ENCODE measurements around the gene CAPZB. TPM values are rescaled to one million over a fixed set of nuclear protein-coding genes. Genes with fewer than 3 reads are reported as not detected.

The CAPZB gene
- total RNA-seq, 3 donors from 2014 or later (not counting 1 experiment from before 2014, with no cell fraction given): 369 to 393 (median 375) TPM

DNA sequence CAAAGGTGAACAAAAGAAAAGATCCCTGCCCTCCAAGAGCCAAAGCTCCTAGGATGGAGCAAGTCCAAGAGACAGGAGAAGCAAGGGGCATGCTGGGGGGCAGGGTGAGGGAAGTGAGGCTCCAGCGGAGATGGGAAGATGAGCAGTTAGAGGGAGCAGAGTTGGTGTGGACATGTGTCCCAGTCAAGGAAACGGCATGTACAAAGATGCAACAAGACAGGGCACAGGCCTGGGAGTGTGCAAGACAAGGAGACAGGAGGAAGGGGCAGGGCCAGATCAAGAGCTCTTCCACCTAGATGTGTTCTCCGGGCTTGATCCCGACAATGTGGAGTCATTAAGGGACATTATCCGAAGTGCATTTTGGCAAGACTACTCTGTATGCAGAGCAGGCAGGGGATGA lies 82.1 kb downstream of the CAPZB start:
- no peaks in the 10 kb centered on the region for H3K9me3 Mint-ChIP-seq
- no peak overlapping the region for H3K4me3 ChIP-seq (ENCODE audit: low read length)
- H3K36me3 ChIP-seq (ENCODE audit: control insufficient read depth, insufficient read depth, low read length): peaks cover 7% of the 10 kb centered on the region
- H3K27ac ChIP-seq (ENCODE audit: low read length): no peak overlapping the region
- H3K4me1 Mint-ChIP-seq: peaks cover 75 to 89% of the 10 kb centered on the region in 2 donors
- no peak for ATAC-seq
- DNase-seq: no peak
- peak overlapping the region; percentile 55 to 63 for H3K27ac Mint-ChIP-seq
- H3K9me3 ChIP-seq (ENCODE audit: control insufficient read depth, insufficient read depth, low read length): no peaks in the 10 kb centered on the region
- H3K4me1 ChIP-seq (ENCODE audit: control insufficient read depth, insufficient read depth, low read length): peaks cover 25% of the 10 kb centered on the region
- no peak overlapping the region for H3K4me3 Mint-ChIP-seq
- no peaks in the 10 kb centered on the region for H3K27me3 Mint-ChIP-seq (ENCODE audit: low read depth in 2 of 2)
- TF ChIP-seq, protein P1, sequence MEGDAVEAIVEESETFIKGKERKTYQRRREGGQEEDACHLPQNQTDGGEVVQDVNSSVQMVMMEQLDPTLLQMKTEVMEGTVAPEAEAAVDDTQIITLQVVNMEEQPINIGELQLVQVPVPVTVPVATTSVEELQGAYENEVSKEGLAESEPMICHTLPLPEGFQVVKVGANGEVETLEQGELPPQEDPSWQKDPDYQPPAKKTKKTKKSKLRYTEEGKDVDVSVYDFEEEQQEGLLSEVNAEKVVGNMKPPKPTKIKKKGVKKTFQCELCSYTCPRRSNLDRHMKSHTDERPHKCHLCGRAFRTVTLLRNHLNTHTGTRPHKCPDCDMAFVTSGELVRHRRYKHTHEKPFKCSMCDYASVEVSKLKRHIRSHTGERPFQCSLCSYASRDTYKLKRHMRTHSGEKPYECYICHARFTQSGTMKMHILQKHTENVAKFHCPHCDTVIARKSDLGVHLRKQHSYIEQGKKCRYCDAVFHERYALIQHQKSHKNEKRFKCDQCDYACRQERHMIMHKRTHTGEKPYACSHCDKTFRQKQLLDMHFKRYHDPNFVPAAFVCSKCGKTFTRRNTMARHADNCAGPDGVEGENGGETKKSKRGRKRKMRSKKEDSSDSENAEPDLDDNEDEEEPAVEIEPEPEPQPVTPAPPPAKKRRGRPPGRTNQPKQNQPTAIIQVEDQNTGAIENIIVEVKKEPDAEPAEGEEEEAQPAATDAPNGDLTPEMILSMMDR (IDR thresholded peaks at IDR 0.05): no peak
- intact Hi-C loops (cut with micrococcal nuclease): no loop called here
- H3K36me3 Mint-ChIP-seq: no peaks in the 10 kb centered on the region
- 97% methylated on average over 5 of the region's 5 CpGs for WGBS (ENCODE audit: insufficient coverage)
- no peaks in the 10 kb centered on the region for H3K27me3 ChIP-seq (ENCODE audit: control insufficient read depth, insufficient read depth, low read length)

DNA sequence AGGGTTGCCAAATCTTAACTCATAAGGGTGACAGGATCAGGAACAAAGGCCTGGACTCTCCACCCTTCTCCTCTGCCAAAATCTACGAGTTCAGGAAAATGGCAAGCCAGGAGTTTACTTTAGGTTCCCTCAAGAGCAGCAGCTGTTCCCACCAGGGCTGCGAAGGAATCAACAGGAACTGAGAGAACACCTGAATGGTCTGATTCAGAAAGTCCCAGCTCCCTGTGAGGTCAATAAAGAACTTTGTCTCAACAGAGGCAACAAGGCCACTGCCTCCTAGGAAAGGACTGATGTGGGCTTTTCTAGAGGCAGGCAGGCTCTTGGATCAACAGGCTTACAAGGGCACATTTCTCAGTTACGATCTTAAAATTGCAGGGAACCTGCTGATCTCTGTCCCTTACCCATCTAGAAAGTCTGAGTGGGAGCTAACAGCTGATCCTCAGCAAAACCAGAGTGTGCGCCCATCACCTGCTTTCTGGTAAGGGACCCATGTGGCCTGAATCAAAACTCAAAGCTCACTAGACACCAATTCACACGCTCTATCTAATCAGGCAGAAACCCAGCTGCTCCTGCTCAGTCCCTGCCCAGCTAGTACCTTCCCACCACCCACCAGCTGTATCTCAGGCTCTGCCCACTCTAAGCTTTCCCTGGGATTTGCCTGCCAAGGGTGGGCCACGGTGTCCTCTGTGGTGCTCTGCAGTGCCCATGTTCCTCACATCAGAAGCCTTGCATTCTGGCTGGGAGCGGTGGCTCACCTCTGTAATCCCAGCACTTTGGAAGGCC lies 83.1 kb downstream of the CAPZB start:
- Histone ChIP-seq H3K9me3 (ENCODE audit: control insufficient read depth, insufficient read depth, low read length) (no peaks in the 10 kb centered on the region), H3K27ac (ENCODE audit: low read length) (no peak overlapping the region), H3K27me3 (ENCODE audit: control insufficient read depth, insufficient read depth, low read length) (no peaks in the 10 kb centered on the region), H3K4me3 (ENCODE audit: low read length) (no peak overlapping the region), H3K4me1 (ENCODE audit: control insufficient read depth, insufficient read depth, low read length) (peaks cover 27% of the 10 kb centered on the region), H3K36me3 (ENCODE audit: control insufficient read depth, insufficient read depth, low read length) (peaks cover 12% of the 10 kb centered on the region)
- no peak for ATAC-seq
- no peak for DNase-seq
- no peaks in the 10 kb centered on the region for H3K27me3 Mint-ChIP-seq (ENCODE audit: low read depth in 2 of 2)
- intact Hi-C loops (cut with micrococcal nuclease): no loop called here
- 94% methylated on average over 7 of the region's 7 CpGs for WGBS (ENCODE audit: insufficient coverage)
- no peaks in the 10 kb centered on the region for H3K36me3 Mint-ChIP-seq
- TF ChIP-seq, protein P1 (IDR thresholded peaks at IDR 0.05): no peak
- H3K4me3 Mint-ChIP-seq: no peak overlapping the region
- no peaks in the 10 kb centered on the region for H3K9me3 Mint-ChIP-seq
- H3K27ac Mint-ChIP-seq: peak overlapping the region; percentile 55 to 63
- peaks cover 70 to 85% of the 10 kb centered on the region in 2 donors for H3K4me1 Mint-ChIP-seq

DNA sequence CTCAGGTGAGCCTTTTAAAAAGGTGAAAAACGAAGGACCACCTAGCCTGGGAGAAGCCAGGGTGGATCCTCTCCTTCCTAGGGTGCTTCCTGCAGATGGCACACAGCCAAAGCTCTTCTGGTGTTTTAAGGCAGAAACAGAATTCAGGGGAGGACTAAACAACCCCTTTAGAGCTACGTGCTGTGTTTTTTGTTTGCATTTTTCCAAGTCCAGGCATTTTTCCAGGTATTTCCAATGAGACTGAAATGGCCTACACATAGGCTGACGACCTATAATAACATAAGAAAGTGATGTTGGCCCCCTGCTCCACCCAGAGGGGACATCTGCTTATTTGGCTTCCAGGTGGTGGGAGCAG lies 83.8 kb downstream of the CAPZB start:
- H3K36me3 Mint-ChIP-seq: no peaks in the 10 kb centered on the region
- intact Hi-C loops (cut with micrococcal nuclease): no loop called here
- ATAC-seq: no peak
- peaks cover 66 to 81% of the 10 kb centered on the region in 2 donors for H3K4me1 Mint-ChIP-seq
- no peaks in the 10 kb centered on the region for H3K27me3 ChIP-seq (ENCODE audit: control insufficient read depth, insufficient read depth, low read length)
- 100% methylated on average over 2 of the region's 3 CpGs for WGBS (ENCODE audit: insufficient coverage)
- H3K4me3 ChIP-seq (ENCODE audit: low read length): no peak overlapping the region
- TF ChIP-seq, protein P1 (IDR thresholded peaks at IDR 0.05): no peak
- no peak overlapping the region for H3K27ac ChIP-seq (ENCODE audit: low read length)
- peak overlapping the region; percentile 72 to 77 for H3K27ac Mint-ChIP-seq
- H3K4me1 ChIP-seq (ENCODE audit: control insufficient read depth, insufficient read depth, low read length): peaks cover 27% of the 10 kb centered on the region
- no peaks in the 10 kb centered on the region for H3K9me3 Mint-ChIP-seq
- H3K27me3 Mint-ChIP-seq (ENCODE audit: low read depth in 2 of 2): no peaks in the 10 kb centered on the region
- H3K4me3 Mint-ChIP-seq: no peak overlapping the region
- H3K9me3 ChIP-seq (ENCODE audit: control insufficient read depth, insufficient read depth, low read length): no peaks in the 10 kb centered on the region
- no peak for DNase-seq
- H3K36me3 ChIP-seq (ENCODE audit: control insufficient read depth, insufficient read depth, low read length): peaks cover 12% of the 10 kb centered on the region
